Spleen (tissue), 11 donors: Measurements from ENCODE around the gene SPATS2. TPM values are rescaled to one million over a fixed set of nuclear protein-coding genes. Genes with fewer than 3 reads are reported as not detected.

Experiments used
- DNase-seq: peaks from one replicate; pipeline ENCODE4 v3.0.0-alpha.2; 2020
- H3K27ac ChIP-seq, 8 donors: fragments of 200-600 bp; sonication (generic) in 7 of 8; 1 replicate in 4 of 8; 2 replicates in 4 of 8; pipeline versions ENCODE4 v1.5.0 to v1.8.0; 2016 to 2021; ENCODE audit warnings: inconsistent platforms in 4 of 8, mild to moderate bottlenecking in 4 of 8, moderate library complexity in 1 of 8
- H3K27me3 ChIP-seq, 7 donors: fragments of 200-600 bp; sonication (generic) in 6 of 7; replicated peaks in 1 of 7; 1 replicate in 4 of 7; 2 replicates in 3 of 7; pipeline versions ENCODE4 v1.5.0 to v1.8.0; 2016 to 2021; ENCODE audit warnings: inconsistent platforms in 3 of 7, mild to moderate bottlenecking in 1 of 7
- H3K36me3 ChIP-seq, 6 donors: fragments of 200-600 bp; sonication (generic) in 5 of 6; 1 replicate in 4 of 6; 2 replicates in 2 of 6; pipeline versions ENCODE4 v1.5.0 to v1.8.0; 2016 to 2021; ENCODE audit warnings: inconsistent platforms in 2 of 6
- H3K4me1 ChIP-seq, 6 donors: fragments of 200-600 bp; sonication (generic) in 5 of 6; 1 replicate in 3 of 6; 2 replicates in 3 of 6; pipeline versions ENCODE4 v1.5.0 to v1.8.0; 2016 to 2021; ENCODE audit warnings: inconsistent platforms in 3 of 6
- H3K4me3 ChIP-seq, 8 donors: fragments of 200-600 bp; sonication (generic) in 7 of 8; 1 replicate in 4 of 8; 2 replicates in 4 of 8; pipeline versions ENCODE4 v1.5.0 to v1.8.0; 2016 to 2021; ENCODE audit warnings: inconsistent platforms in 4 of 8, mild to moderate bottlenecking in 4 of 8, moderate library complexity in 2 of 8
- H3K9me3 ChIP-seq, 8 donors: fragments of 200-600 bp; sonication (generic) in 7 of 8; 1 replicate in 4 of 8; 2 replicates in 4 of 8; pipeline versions ENCODE4 v1.5.0 to v1.8.0; 2016 to 2021; ENCODE audit warnings: inconsistent platforms in 4 of 8
- POLR2A ChIP-seq, 3 donors: fragments of 450-650 bp; IDR thresholded peaks; one replicate each; pipeline ENCODE4 v1.5.1; 2017; ENCODE audit warnings: antibody characterized with exemption in 3 of 3, mild to moderate bottlenecking in 1 of 3
- POLR2AphosphoS5 ChIP-seq, 3 donors: sonication (generic); formaldehyde crosslinking; IDR thresholded peaks; one replicate each; pipeline ENCODE4 v1.5.1; 2017; ENCODE audit warnings: antibody characterized with exemption in 3 of 3
- WGBS, 5 donors: extraction: QIAGEN DNeasy Blood & Tissue Kit in 3 of 5; methylation state at CpG; one replicate each; pipeline versions ENCODE4 v1.1.5 to v1.1.7; 2013 to 2018; 5-methylcytosine and 5-hydroxymethylcytosine counted together
- intact Hi-C: fragments of 100-400 bp; cut with DNase I; formaldehyde crosslinking; loops from one replicate; pipeline ENCODE4 v1.15.0; 2023; ENCODE audit warnings: low total_unique reads
- polyA plus RNA-seq, 3 donors: library from polyadenylated mRNA; stranded (reverse); fragments of 200-250 nt; gene quantifications; one replicate each; pipeline ENCODE4 v1.2.1, GENCODE V29; 2013
- total RNA-seq, 7 donors: library from RNA; depleted of rRNA in 3 of 7; stranded (reverse); fragments of >200 nt in 3 of 7; fragmentation: NEBNext Ultra II Directional in 4 of 7; extraction: Animal tissue kit (Norgen Biotek cat#: 25700) in 4 of 7; gene quantifications; one replicate each; pipeline versions ENCODE4 v1.1.0 to v1.2.1, GENCODE V29; 2016 to 2021
- TF ChIP-seq, protein P1 (sequence below), 11 experiments: fragments of 200-600 bp in 7 of 11; fragments of 450-650 bp in 4 of 11; sonication (generic) in 4 of 11; IDR thresholded peaks in 8 of 11; conservative IDR thresholded peaks in 3 of 11; 1 replicate in 7 of 11; 2 replicates in 4 of 11; pipeline versions ENCODE4 v1.4.0 to v1.8.0; 2016 to 2021; ENCODE audit warnings: antibody characterized with exemption in 11 of 11, inconsistent platforms in 4 of 11, mild to moderate bottlenecking in 1 of 11
- donor health status: healthy with polysubstance abuse.
- donor health status: DM: no; HTN: no; CAD: no; lungs with moderate emphysema.
- donor health status: DM: no; HTN: no; CAD: no.
- donor health status: Bipolar disorder and iron deficiency.
- donor health status: healthy.
- donor health status: DM: no; HTN: no; CAD: no.
- donor health status: DM: yes; HTN: yes; CAD: no.

The SPATS2 gene
- total and polyA plus RNA-seq, 10 donors = 7.1 to 27.0 (median 19.0) TPM

DNA sequence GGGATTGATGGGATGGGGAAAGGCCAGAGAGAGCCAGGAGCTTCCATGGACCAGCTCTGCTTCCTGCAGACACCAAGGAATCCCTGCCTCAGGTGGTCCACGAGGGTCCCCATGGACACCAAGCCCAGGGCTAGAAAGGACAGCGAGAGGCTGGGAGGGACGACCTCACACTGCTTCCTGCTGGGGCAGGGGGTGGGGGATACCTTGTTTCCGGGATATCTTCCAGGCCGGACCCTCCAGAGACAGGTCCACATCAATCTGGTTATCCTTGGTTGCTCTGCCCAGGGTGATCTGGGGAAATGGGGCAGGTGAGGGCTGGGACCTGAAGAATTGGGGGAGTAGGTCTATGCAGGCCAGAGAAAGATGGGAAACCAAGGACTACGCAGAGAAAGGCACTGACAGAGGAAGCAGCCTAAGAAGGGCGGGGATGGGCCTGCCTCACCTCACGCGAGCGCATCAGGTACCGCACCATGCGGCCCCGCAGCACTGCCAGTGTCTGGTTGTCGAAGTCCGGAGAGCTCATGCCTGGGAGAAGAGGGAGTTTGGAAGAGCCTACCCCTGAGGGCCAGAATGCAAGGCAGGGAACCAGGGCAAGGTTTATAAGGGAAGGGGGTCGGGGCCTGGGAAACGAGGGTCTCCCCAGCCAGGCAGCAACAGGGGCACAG is 191.9 kb downstream of the SPATS2 start:
- Histone ChIP-seq H3K27ac (no peak overlapping the region), H3K4me1 (peaks cover 0 to under 1% (median 0%) of the 10 kb centered on the region in 6 donors), H3K4me3 (no peak overlapping the region), H3K27me3 (no peaks in the 10 kb centered on the region), H3K9me3 (no peaks in the 10 kb centered on the region), H3K36me3 (peaks cover 0 to 89% (median 79%) of the 10 kb centered on the region in 6 donors)
- TF ChIP-seq POLR2A (IDR thresholded peaks at IDR 0.05) = no peak
- TF ChIP-seq, protein P1, sequence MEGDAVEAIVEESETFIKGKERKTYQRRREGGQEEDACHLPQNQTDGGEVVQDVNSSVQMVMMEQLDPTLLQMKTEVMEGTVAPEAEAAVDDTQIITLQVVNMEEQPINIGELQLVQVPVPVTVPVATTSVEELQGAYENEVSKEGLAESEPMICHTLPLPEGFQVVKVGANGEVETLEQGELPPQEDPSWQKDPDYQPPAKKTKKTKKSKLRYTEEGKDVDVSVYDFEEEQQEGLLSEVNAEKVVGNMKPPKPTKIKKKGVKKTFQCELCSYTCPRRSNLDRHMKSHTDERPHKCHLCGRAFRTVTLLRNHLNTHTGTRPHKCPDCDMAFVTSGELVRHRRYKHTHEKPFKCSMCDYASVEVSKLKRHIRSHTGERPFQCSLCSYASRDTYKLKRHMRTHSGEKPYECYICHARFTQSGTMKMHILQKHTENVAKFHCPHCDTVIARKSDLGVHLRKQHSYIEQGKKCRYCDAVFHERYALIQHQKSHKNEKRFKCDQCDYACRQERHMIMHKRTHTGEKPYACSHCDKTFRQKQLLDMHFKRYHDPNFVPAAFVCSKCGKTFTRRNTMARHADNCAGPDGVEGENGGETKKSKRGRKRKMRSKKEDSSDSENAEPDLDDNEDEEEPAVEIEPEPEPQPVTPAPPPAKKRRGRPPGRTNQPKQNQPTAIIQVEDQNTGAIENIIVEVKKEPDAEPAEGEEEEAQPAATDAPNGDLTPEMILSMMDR (IDR thresholded peaks at IDR 0.05 in 8 of 11, conservative IDR thresholded peaks at IDR 0.05 in 3 of 11) = no peak
- TF ChIP-seq POLR2AphosphoS5 (IDR thresholded peaks at IDR 0.05) = peak in 1 of 3 donors; percentile 41
- DNase-seq = peak; percentile 45
- WGBS, 5 donors = 94 to 99% (median 94%) methylated on average over 17 of the region's 17 CpGs
- intact Hi-C loops = no loop called here

DNA sequence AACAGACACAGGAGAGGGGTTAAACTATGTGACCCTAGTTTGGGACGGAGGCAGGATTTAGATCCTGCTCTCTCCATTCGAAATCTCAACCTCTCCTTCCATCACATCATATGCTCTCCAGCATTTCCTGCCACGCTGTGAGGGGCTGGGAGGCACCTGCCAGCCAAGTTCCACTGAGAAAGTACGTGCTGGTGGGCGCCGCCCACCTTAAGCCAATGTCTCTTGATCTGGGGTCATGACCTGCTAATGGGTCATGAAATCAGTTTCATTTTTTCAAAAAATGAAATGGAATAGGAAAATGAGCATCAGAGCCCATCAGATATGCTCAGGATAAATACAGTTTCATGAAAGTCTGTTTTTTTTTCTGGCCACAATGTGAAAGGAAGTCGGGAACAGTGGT is 193.4 kb downstream of the SPATS2 start:
- TF ChIP-seq, protein P1 (IDR thresholded peaks at IDR 0.05 in 8 of 11, conservative IDR thresholded peaks at IDR 0.05 in 3 of 11) = no peak
- TF ChIP-seq POLR2A (IDR thresholded peaks at IDR 0.05) (no peak), POLR2AphosphoS5 (IDR thresholded peaks at IDR 0.05) (no peak)
- intact Hi-C loops = no loop called here
- 76 to 91% (median 90%) methylated on average over 7 of the region's 7 CpGs for WGBS, 5 donors
- no peaks in the 10 kb centered on the region for H3K27me3 ChIP-seq
- H3K4me1 ChIP-seq = peaks cover 0 to 16% (median 9%) of the 10 kb centered on the region in 6 donors
- no peaks in the 10 kb centered on the region for H3K9me3 ChIP-seq
- peaks cover 0 to 100% (median 91%) of the 10 kb centered on the region in 6 donors for H3K36me3 ChIP-seq
- no peak overlapping the region for H3K27ac ChIP-seq
- peak; percentile 20 for DNase-seq
- H3K4me3 ChIP-seq = no peak overlapping the region

DNA sequence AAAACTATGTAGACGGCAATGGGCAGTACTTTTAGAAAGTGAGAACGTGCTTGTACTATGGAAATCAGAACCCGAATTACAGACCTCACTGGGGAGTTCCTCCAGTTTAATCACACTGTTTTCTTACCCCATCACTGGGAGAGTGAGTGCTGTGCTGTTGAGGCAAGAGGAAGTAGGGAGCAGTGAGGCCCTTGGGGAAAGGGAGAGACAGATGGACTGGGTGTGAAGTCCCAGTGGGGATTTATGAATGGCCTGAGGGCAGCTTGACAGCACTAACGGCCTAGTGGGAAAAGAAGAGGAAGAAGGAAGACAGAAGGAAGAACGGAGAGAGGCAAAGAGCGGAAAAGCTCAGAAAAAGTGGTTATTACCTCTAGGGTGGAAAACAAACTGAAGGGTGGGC is 195.0 kb downstream of the SPATS2 start:
- Histone ChIP-seq H3K27ac (no peak overlapping the region), H3K4me1 (peaks cover 11 to 32% (median 24%) of the 10 kb centered on the region in 6 donors), H3K27me3 (no peaks in the 10 kb centered on the region), H3K36me3 (peaks cover 0 to 92% (median 81%) of the 10 kb centered on the region in 6 donors), H3K4me3 (no peak overlapping the region), H3K9me3 (no peaks in the 10 kb centered on the region)
- TF ChIP-seq, protein P1 (IDR thresholded peaks at IDR 0.05 in 8 of 11, conservative IDR thresholded peaks at IDR 0.05 in 3 of 11) = no peak
- TF ChIP-seq POLR2AphosphoS5 (IDR thresholded peaks at IDR 0.05) (no peak), POLR2A (IDR thresholded peaks at IDR 0.05) (no peak)
- peak; percentile 1 for DNase-seq
- intact Hi-C loops = no loop called here
- 86 to 93% (median 87%) methylated on average over 6 of the region's 6 CpGs for WGBS, 5 donors

DNA sequence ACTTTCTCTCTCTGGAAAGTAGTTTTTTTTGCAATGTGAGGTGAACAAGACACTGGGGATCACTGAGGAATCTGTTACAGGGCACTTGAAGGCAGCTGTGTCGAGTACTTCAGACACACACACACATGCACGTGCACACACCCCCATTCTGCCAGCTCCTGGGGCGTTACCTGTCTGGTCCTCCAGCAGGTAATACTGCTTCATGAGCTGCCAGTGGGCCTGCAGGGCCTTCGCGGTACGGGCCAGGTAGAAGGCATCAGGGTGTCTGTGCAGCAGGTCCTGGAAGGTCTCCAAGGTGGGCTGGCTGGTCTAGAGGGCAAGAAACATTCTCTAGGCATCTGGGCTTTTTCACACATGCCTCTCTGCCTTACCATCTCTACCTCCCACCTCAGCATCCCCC is 195.6 kb downstream of the SPATS2 start:
- Histone ChIP-seq H3K36me3 (peaks cover 0 to 86% (median 75%) of the 10 kb centered on the region in 6 donors), H3K27ac (no peak overlapping the region), H3K4me1 (peaks cover 12 to 36% (median 26%) of the 10 kb centered on the region in 6 donors), H3K9me3 (no peaks in the 10 kb centered on the region), H3K27me3 (no peaks in the 10 kb centered on the region), H3K4me3 (no peak overlapping the region)
- DNase-seq = peak; percentile 53
- intact Hi-C loops = no loop called here
- 94 to 99% (median 95%) methylated on average over 5 to 6 of the region's 6 CpGs for WGBS, 5 donors
- TF ChIP-seq POLR2AphosphoS5 (IDR thresholded peaks at IDR 0.05) (no peak), POLR2A (IDR thresholded peaks at IDR 0.05) (no peak)
- TF ChIP-seq, protein P1 (IDR thresholded peaks at IDR 0.05 in 8 of 11, conservative IDR thresholded peaks at IDR 0.05 in 3 of 11) = no peak
